Keratinocyte (primary cell): ENCODE data around the gene EME2. TPM values are rescaled to one million over a fixed set of nuclear protein-coding genes. Genes with fewer than 3 reads are reported as not detected.

Experiments used
- DNase-seq: peaks from one replicate; pipeline ENCODE4 v3.0.0-alpha.2; 2011; ENCODE audit warnings: low read depth, missing footprints, low spot score
- FAIRE-seq: peaks from 2 replicates; lab custom pipeline; 2011; peaks lifted over from hg19 to GRCh38; lab: Jason Lieb, UNC
- H2AFZ ChIP-seq: 2 replicates; pipeline ENCODE4 v1.6.0; 2012; ENCODE audit warnings: low read length, control low read depth, inconsistent platforms; ENCODE audit not compliant: control insufficient read depth
- H3K27ac ChIP-seq: 2 replicates; pipeline ENCODE4 v1.5.1; 2011; ENCODE audit warnings: low read length; ENCODE audit not compliant: control insufficient read depth, insufficient read depth
- H3K27me3 ChIP-seq: 3 replicates; pipeline ENCODE4 v1.6.0; 2011; ENCODE audit warnings: low read length; ENCODE audit not compliant: control insufficient read depth, insufficient read depth; ENCODE audit errors: extremely low read depth
- H3K36me3 ChIP-seq, 2 experiments: 2 replicates in 1 of 2; 3 replicates in 1 of 2; pipeline ENCODE4 v1.5.1; 2011; ENCODE audit warnings: low read length in 2 of 2, mild to moderate bottlenecking in 1 of 2; ENCODE audit not compliant: control insufficient read depth in 2 of 2, insufficient read depth in 2 of 2; ENCODE audit errors: extremely low read depth in 1 of 2
- H3K4me1 ChIP-seq: 3 replicates; pipeline ENCODE4 v1.5.1; 2011; ENCODE audit warnings: low read length; ENCODE audit not compliant: control insufficient read depth, insufficient read depth; ENCODE audit errors: extremely low read depth
- H3K4me2 ChIP-seq: 3 replicates; pipeline ENCODE4 v1.6.0; 2011; ENCODE audit warnings: low read depth, low read length; ENCODE audit not compliant: control insufficient read depth, insufficient read depth; ENCODE audit errors: extremely low read depth
- H3K4me3 ChIP-seq, 3 experiments: fragments of 200-600 bp in 1 of 3; sonication (generic) in 1 of 3; 2 replicates in 2 of 3; 3 replicates in 1 of 3; pipeline ENCODE4 v1.5.1; 2011 to 2016; ENCODE audit warnings: low read length in 3 of 3, mild to moderate bottlenecking in 3 of 3, control low read depth in 2 of 3, inconsistent platforms in 1 of 3, low read depth in 1 of 3, mixed read lengths in 1 of 3, mixed run types in 1 of 3, moderate library complexity in 1 of 3; ENCODE audit not compliant: control insufficient read depth in 2 of 3, insufficient read depth in 2 of 3; ENCODE audit errors: extremely low read depth in 1 of 3
- H3K79me2 ChIP-seq: 2 replicates; pipeline ENCODE4 v1.6.0; 2012; ENCODE audit warnings: low read length; ENCODE audit not compliant: control insufficient read depth, insufficient read depth
- H3K9ac ChIP-seq: 3 replicates; pipeline ENCODE4 v1.6.0; 2011; ENCODE audit warnings: low read length; ENCODE audit not compliant: control insufficient read depth, insufficient read depth; ENCODE audit errors: extremely low read depth
- H3K9me1 ChIP-seq: 3 replicates; pipeline ENCODE4 v1.6.0; 2011; ENCODE audit warnings: low read length; ENCODE audit not compliant: control insufficient read depth, insufficient read depth; ENCODE audit errors: extremely low read depth
- H3K9me3 ChIP-seq: 2 replicates; pipeline ENCODE4 v1.5.1; 2012; ENCODE audit warnings: low read depth, low read length; ENCODE audit not compliant: control insufficient read depth
- H4K20me1 ChIP-seq: 3 replicates; pipeline ENCODE4 v1.6.0; 2011; ENCODE audit warnings: low read length; ENCODE audit not compliant: control insufficient read depth, insufficient read depth; ENCODE audit errors: extremely low read depth
- CTCF ChIP-seq, 3 experiments: IDR thresholded peaks in 1 of 3; conservative IDR thresholded peaks in 1 of 3; optimal IDR thresholded peaks in 1 of 3; 2 replicates in 2 of 3; 3 replicates in 1 of 3; pipeline versions ENCODE3 to v1.5.1; 2011; ENCODE audit warnings: low read length in 3 of 3, mild to moderate bottlenecking in 3 of 3, moderate library complexity in 2 of 3, control low read depth in 1 of 3, inconsistent platforms in 1 of 3; ENCODE audit not compliant: insufficient read depth in 2 of 3; ENCODE audit errors: extremely low read depth in 1 of 3
- EZH2 ChIP-seq: IDR thresholded peaks from one replicate; pipeline ENCODE4 v1.6.1; 2012; ENCODE audit warnings: inconsistent platforms, mild to moderate bottlenecking, low read length, moderate library complexity
- dilution Hi-C: fragments of 300-500 bp; cut with MboI; formaldehyde crosslinking; loops from one replicate; pipeline ENCODE4 v1.7.0; 2020; ENCODE audit warnings: low sequenced_read_pairs; ENCODE audit not compliant: extremely low pct_ligation_motif_present
- polyA plus RNA-seq, 5 experiments: library from polyadenylated mRNA; depleted of rRNA in 3 of 5; stranded (reverse) in 3 of 5; stranded (forward) in 1 of 5; unstranded in 1 of 5; fragments of >200 nt; gene quantifications; 1 replicate in 1 of 5; 2 replicates in 3 of 5; 3 replicates in 1 of 5; pipeline versions ENCODE4 v1.2.1 to v1.2.3, GENCODE V29; 2011 to 2012; ENCODE audit warnings: missing spikeins in 2 of 5, low read depth in 1 of 5, low replicate concordance in 1 of 5

EME2 gene
- polyA plus RNA-seq, 1 donor (not counting 4 experiments of a cell fraction or from before 2014, with no cell fraction given): 6.3 TPM

- Histone ChIP-seq H3K79me2 (peaks cover 41% of the 10 kb centered on the region), H3K4me1 (peaks cover 22% of the 10 kb centered on the region), H3K9me1 (no peaks in the 10 kb centered on the region), H3K4me3 (no peak overlapping the region), H3K27ac (no peak overlapping the region), H3K36me3 (peaks cover 0 to 11% of the 10 kb centered on the region in 2 experiments), H3K4me2 (no peak overlapping the region), H3K9me3 (no peaks in the 10 kb centered on the region), H2AFZ (no peak overlapping the region), H3K9ac (no peak overlapping the region), H3K27me3 (no peaks in the 10 kb centered on the region), H4K20me1 (peaks cover 3% of the 10 kb centered on the region)
- no peak for FAIRE-seq
- TF ChIP-seq CTCF (optimal IDR thresholded peaks at IDR 0.05 in 1 of 3, IDR thresholded peaks at IDR 0.05 in 1 of 3, conservative IDR thresholded peaks at IDR 0.05 in 1 of 3; ENCODE audit: extremely low read depth in 1 of 3, insufficient read depth in 2 of 3, low read length in 3 of 3) (no peak), EZH2 (no peak)
- dilution Hi-C loops: no loop called here
- no peak for DNase-seq
These were observed 14.9 kb downstream of the EME2 start for GRCh38 chr16:1787322-1788094.

- TF ChIP-seq EZH2: no peak
- no peak for TF ChIP-seq CTCF (optimal IDR thresholded peaks at IDR 0.05 in 1 of 3, IDR thresholded peaks at IDR 0.05 in 1 of 3, conservative IDR thresholded peaks at IDR 0.05 in 1 of 3; ENCODE audit: extremely low read depth in 1 of 3, insufficient read depth in 2 of 3, low read length in 3 of 3)
- H3K27ac ChIP-seq: no peak overlapping the region
- dilution Hi-C loops: no loop called here
- DNase-seq (no peak), FAIRE-seq (no peak)
- no peak overlapping the region for H2AFZ ChIP-seq
- peaks cover 38% of the 10 kb centered on the region for H3K79me2 ChIP-seq
- peaks cover 3% of the 10 kb centered on the region for H4K20me1 ChIP-seq
- no peak overlapping the region for H3K4me3 ChIP-seq
- H3K9me3 ChIP-seq: no peaks in the 10 kb centered on the region
- H3K4me2 ChIP-seq: no peak overlapping the region
- peaks cover 0 to 11% of the 10 kb centered on the region in 2 experiments for H3K36me3 ChIP-seq
- H3K4me1 ChIP-seq: peaks cover 22% of the 10 kb centered on the region
- no peaks in the 10 kb centered on the region for H3K9me1 ChIP-seq
- H3K27me3 ChIP-seq: no peaks in the 10 kb centered on the region
- no peak overlapping the region for H3K9ac ChIP-seq
These were observed 15.6 kb downstream of the EME2 start for GRCh38 chr16:1788095-1788707.
